HepG2 (cell line): Measurements from ENCODE around the gene PPP6R2. TPM values are rescaled to one million over a fixed set of nuclear protein-coding genes. Genes with fewer than 3 reads are reported as not detected.

Experiments used
- EP300 ChIP-seq, 3 experiments: sonication (generic) in 1 of 3; formaldehyde crosslinking in 1 of 3; IDR thresholded peaks; 2 replicates each; pipeline versions ENCODE4 v1.5.1 to v1.6.1; 2011 to 2020; ENCODE audit warnings: low read depth in 2 of 3, low read length in 2 of 3, borderline replicate concordance in 1 of 3, improper control_type of control experiment in 1 of 3, mild to moderate bottlenecking in 1 of 3, missing genetic modification reagents in 1 of 3, moderate library complexity in 1 of 3
- EZH2 ChIP-seq: conservative IDR thresholded peaks from 2 replicates; pipeline ENCODE4 v1.6.1; 2012; ENCODE audit warnings: mild to moderate bottlenecking, low read depth, low read length, moderate library complexity
- HNRNPH1 ChIP-seq: fragments of 200-400 bp; formaldehyde crosslinking; optimal IDR thresholded peaks from 2 replicates; pipeline ENCODE3; 2017; ENCODE audit warnings: mild to moderate bottlenecking, low read depth, low read length
- IKZF1 ChIP-seq: fragments of 450-650 bp; IDR thresholded peaks from 2 replicates; pipeline ENCODE4 v1.7.1; 2016
- MEIS1 ChIP-seq: sonication (generic); formaldehyde crosslinking; IDR thresholded peaks from 2 replicates; pipeline ENCODE4 v1.9.0; 2021; ENCODE audit warnings: mild to moderate bottlenecking, missing genetic modification reagents, moderate library complexity, borderline replicate concordance
- RFXAP ChIP-seq: sonication (generic); formaldehyde crosslinking; IDR thresholded peaks from 2 replicates; pipeline ENCODE4 v1.4.0; 2020; ENCODE audit warnings: missing genetic modification reagents, borderline replicate concordance
- SIX4 ChIP-seq: sonication (generic); formaldehyde crosslinking; IDR thresholded peaks from 2 replicates; pipeline ENCODE4 v1.4.0; 2020; ENCODE audit warnings: missing genetic modification reagents
- SOX6 ChIP-seq, 2 experiments: fragments of 450-650 bp in 1 of 2; sonication (generic) in 1 of 2; formaldehyde crosslinking in 1 of 2; IDR thresholded peaks; 2 replicates each; pipeline versions ENCODE4 v1.4.0 to v1.6.1; 2017 to 2020; ENCODE audit warnings: antibody characterized with exemption in 1 of 2, mild to moderate bottlenecking in 1 of 2, missing genetic modification reagents in 1 of 2
- ZFP37 ChIP-seq: sonication (generic); formaldehyde crosslinking; IDR thresholded peaks from 2 replicates; pipeline ENCODE4 v1.4.0; 2020; ENCODE audit warnings: missing genetic modification reagents, borderline replicate concordance
- ZNF24 ChIP-seq: fragments of 450-650 bp; IDR thresholded peaks from 2 replicates; pipeline ENCODE4 v1.6.1; 2017; ENCODE audit warnings: antibody characterized with exemption, mild to moderate bottlenecking
- ZNF329 ChIP-seq: sonication (generic); formaldehyde crosslinking; IDR thresholded peaks from 2 replicates; pipeline ENCODE4 v1.9.0; 2021; ENCODE audit warnings: low read depth, mild to moderate bottlenecking, missing genetic modification reagents
- ZNF652 ChIP-seq: IDR thresholded peaks from 2 replicates; pipeline ENCODE4 v1.6.1; 2016; ENCODE audit warnings: low read depth, borderline replicate concordance
- ZNF775 ChIP-seq: sonication (generic); formaldehyde crosslinking; IDR thresholded peaks from 2 replicates; pipeline ENCODE4 v1.4.0; 2020; ENCODE audit warnings: missing genetic modification reagents, mild to moderate bottlenecking, moderate library complexity, borderline replicate concordance
- ZSCAN22 ChIP-seq: sonication (generic); formaldehyde crosslinking; IDR thresholded peaks from 2 replicates; pipeline ENCODE4 v1.4.0; 2020; ENCODE audit warnings: mild to moderate bottlenecking, missing genetic modification reagents
- polyA plus RNA-seq, 8 experiments: library from polyadenylated mRNA; depleted of rRNA in 3 of 8; stranded (reverse) in 7 of 8; unstranded in 1 of 8; fragments of >200 nt; fragmentation: Illumina TruSeq in 4 of 8; extraction: Trizol in 4 of 8; gene quantifications; 2 replicates each; pipeline versions ENCODE4 v1.2.1 to v1.2.3, GENCODE V29; 2011 to 2016; ENCODE audit warnings: low read depth in 4 of 8, missing spikeins in 1 of 8, mixed read lengths in 1 of 8; ENCODE audit not compliant: insufficient read depth in 1 of 8
- total RNA-seq, 5 experiments: library from RNA; depleted of rRNA; stranded (reverse); fragments of >200 nt; fragmentation: Illumina TruSeq; extraction: Trizol; gene quantifications; 2 replicates each; pipeline ENCODE4 v1.2.3, GENCODE V29; 2016; ENCODE audit warnings: low read depth in 1 of 5
- TF ChIP-seq, protein P1 (sequence below): sonication (generic); formaldehyde crosslinking; IDR thresholded peaks from 2 replicates; pipeline ENCODE4 v1.8.1; 2022; ENCODE audit warnings: low read depth, mild to moderate bottlenecking, missing genetic modification reagents
- TF ChIP-seq, protein P2 (sequence below): sonication (generic); formaldehyde crosslinking; IDR thresholded peaks from 2 replicates; pipeline ENCODE4 v1.8.0; 2022; ENCODE audit warnings: mild to moderate bottlenecking, missing genetic modification reagents, moderate library complexity
- TF ChIP-seq, protein P3 (sequence below): sonication (generic); formaldehyde crosslinking; IDR thresholded peaks from 2 replicates; pipeline ENCODE4 v1.4.0; 2020; ENCODE audit warnings: mild to moderate bottlenecking, missing genetic modification reagents

The PPP6R2 gene
- total and polyA plus RNA-seq, 2 of the 13 experiments (the other 11 are each of a cell fraction or from before 2014, with no cell fraction given), result 55.0 to 102 TPM

DNA sequence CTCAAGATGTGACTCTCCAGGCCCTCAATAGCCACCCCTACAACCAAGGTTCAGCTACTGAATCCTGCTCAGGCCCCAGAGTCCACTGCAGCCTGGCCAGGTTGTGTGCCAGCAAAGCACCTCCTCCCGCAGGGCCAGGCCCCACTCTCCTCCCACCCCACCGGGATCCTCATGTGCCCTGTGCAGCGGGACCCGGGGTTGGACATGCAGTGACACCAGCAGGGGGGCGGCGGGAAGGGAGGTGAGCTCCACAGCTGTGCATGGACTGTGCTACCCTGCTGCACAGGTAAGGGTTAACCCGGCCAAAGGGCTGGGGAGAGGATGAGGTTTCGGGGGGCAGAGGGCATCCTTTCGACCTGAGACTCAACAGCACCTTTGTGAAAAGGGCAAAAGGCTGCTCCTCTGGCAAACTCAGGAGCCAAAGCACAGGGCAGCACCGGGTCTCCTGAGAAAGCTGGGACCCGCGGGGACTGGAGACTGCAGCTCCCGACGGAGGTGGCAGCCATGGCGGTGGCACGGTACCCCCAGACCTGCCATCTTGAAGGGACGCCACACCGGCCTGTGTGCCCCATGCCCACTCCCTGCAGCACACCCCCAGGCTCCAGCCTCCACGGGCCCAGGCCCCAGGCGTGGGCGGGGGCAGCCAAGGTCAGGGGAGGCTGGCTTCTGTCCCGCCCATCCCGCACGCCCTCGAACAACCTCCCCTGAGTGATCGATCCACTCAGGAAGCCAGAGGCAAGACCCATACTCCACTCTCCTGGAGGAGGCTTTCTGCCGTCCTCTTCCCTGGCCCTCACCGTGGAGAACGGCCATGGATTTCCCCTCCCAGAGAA, 46.3 kb upstream of the PPP6R2 start (continued):
- no peak for TF ChIP-seq ZNF775 (CRISPR knock-in tag)
- TF ChIP-seq, protein P1, sequence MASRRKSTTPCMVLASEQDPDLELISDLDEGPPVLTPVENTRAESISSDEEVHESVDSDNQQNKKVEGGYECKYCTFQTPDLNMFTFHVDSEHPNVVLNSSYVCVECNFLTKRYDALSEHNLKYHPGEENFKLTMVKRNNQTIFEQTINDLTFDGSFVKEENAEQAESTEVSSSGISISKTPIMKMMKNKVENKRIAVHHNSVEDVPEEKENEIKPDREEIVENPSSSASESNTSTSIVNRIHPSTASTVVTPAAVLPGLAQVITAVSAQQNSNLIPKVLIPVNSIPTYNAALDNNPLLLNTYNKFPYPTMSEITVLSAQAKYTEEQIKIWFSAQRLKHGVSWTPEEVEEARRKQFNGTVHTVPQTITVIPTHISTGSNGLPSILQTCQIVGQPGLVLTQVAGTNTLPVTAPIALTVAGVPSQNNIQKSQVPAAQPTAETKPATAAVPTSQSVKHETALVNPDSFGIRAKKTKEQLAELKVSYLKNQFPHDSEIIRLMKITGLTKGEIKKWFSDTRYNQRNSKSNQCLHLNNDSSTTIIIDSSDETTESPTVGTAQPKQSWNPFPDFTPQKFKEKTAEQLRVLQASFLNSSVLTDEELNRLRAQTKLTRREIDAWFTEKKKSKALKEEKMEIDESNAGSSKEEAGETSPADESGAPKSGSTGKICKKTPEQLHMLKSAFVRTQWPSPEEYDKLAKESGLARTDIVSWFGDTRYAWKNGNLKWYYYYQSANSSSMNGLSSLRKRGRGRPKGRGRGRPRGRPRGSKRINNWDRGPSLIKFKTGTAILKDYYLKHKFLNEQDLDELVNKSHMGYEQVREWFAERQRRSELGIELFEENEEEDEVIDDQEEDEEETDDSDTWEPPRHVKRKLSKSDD, result no peak
- no peak for TF ChIP-seq SOX6 (IDR thresholded peaks at IDR 0.05)
- TF ChIP-seq SOX6 (CRISPR knock-in tag; IDR thresholded peaks at IDR 0.05), result no peak
- TF ChIP-seq, protein P2, sequence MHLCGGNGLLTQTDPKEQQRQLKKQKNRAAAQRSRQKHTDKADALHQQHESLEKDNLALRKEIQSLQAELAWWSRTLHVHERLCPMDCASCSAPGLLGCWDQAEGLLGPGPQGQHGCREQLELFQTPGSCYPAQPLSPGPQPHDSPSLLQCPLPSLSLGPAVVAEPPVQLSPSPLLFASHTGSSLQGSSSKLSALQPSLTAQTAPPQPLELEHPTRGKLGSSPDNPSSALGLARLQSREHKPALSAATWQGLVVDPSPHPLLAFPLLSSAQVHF (CRISPR knock-in tag), result no peak
- no peak for TF ChIP-seq ZNF24
- TF ChIP-seq, protein P3, sequence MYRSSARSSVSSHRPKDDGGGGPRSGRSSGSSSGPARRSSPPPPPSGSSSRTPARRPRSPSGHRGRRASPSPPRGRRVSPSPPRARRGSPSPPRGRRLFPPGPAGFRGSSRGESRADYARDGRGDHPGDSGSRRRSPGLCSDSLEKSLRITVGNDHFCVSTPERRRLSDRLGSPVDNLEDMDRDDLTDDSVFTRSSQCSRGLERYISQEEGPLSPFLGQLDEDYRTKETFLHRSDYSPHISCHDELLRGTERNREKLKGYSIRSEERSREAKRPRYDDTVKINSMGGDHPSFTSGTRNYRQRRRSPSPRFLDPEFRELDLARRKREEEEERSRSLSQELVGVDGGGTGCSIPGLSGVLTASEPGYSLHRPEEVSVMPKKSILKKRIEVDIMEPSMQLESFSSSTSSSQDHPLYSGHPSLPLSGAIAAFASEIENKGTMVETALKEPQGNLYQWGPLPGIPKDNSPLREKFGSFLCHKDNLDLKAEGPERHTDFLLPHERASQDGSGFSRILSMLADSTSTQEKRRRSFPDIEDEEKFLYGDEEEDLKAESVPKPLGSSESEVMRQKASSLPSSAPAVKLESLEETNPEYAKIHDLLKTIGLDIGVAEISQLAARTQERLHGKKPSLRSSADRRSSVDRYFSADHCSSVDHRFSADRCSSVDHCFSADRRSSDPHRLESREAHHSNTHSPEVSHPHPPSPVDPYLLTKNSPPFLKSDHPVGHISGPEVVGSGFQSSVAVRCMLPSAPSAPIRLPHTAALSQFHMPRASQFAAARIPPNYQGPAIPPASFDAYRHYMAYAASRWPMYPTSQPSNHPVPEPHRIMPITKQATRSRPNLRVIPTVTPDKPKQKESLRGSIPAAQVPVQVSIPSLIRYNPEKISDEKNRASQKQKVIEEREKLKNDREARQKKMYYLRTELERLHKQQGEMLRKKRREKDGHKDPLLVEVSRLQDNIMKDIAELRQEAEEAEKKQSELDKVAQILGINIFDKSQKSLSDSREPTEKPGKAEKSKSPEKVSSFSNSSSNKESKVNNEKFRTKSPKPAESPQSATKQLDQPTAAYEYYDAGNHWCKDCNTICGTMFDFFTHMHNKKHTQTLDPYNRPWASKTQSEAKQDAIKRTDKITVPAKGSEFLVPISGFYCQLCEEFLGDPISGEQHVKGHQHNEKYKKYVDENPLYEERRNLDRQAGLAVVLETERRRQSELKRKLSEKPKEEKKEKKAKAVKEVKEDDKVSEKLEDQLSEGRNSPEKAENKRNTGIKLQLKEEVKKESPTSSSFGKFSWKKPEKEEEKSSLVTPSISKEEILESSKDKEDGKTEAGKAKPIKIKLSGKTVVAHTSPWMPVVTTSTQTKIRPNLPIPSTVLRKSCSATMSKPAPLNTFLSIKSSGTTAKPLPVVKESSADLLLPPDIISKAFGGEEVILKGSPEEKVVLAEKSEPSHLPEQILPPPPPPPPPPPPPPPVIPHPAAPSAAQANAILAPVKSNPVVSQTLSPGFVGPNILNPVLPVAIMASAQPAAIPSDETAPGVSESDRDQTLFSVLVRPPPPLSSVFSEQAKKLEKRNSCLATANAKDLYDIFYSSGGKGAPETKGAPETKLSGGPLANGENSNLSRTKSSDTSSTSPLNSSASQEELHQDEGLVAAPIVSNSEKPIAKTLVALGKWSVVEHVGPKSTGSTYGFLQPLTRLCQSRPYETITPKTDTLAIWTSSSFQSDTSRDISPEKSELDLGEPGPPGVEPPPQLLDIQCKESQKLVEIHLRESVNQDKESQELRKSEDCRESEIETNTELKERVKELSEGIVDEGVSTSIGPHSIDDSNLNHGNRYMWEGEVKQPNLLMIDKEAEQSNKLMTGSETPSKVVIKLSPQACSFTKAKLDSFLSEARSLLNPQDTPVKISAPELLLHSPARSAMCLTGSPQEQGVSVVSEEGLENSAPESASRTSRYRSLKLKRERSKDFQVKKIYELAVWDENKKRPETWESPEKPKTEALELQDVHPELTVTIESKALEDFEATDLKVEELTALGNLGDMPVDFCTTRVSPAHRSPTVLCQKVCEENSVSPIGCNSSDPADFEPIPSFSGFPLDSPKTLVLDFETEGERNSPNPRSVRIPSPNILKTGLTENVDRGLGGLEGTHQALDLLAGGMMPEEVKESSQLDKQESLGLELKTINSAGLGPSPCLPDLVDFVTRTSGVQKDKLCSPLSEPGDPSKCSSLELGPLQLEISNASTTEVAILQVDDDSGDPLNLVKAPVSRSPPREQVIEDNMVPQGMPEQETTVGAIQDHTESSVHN, result no peak; the same call in 1 of the 2 replicates
- TF ChIP-seq ZNF329 (CRISPR knock-in tag), result peak; percentile 43; the same call in 1 of the 2 replicates
- no peak for TF ChIP-seq ZFP37
- peak; percentile 93 for TF ChIP-seq ZNF652 (CRISPR knock-in tag)
- TF ChIP-seq ZSCAN22 (CRISPR knock-in tag), result no peak
- TF ChIP-seq EZH2, result no peak
- no peak for TF ChIP-seq EP300 (IDR thresholded peaks at IDR 0.05; ENCODE audit: low read depth in 2 of 2, low read length in 2 of 2)
- no peak for TF ChIP-seq EP300 (CRISPR knock-in tag; IDR thresholded peaks at IDR 0.05; ENCODE audit: borderline replicate concordance)
- no peak for TF ChIP-seq HNRNPH1
- TF ChIP-seq MEIS1 (CRISPR knock-in tag), result no peak
- TF ChIP-seq IKZF1, result no peak
- no peak for TF ChIP-seq SIX4 (CRISPR knock-in tag)
- no peak; the same call in 1 of the 2 replicates for TF ChIP-seq RFXAP (CRISPR knock-in tag)
